ENCODE measurements around the gene EEF1A2.

GRCh38 chr20:63457737-63458136 is 41.1 kb downstream of the EEF1A2 start:
- TF ChIP-seq, protein P1, sequence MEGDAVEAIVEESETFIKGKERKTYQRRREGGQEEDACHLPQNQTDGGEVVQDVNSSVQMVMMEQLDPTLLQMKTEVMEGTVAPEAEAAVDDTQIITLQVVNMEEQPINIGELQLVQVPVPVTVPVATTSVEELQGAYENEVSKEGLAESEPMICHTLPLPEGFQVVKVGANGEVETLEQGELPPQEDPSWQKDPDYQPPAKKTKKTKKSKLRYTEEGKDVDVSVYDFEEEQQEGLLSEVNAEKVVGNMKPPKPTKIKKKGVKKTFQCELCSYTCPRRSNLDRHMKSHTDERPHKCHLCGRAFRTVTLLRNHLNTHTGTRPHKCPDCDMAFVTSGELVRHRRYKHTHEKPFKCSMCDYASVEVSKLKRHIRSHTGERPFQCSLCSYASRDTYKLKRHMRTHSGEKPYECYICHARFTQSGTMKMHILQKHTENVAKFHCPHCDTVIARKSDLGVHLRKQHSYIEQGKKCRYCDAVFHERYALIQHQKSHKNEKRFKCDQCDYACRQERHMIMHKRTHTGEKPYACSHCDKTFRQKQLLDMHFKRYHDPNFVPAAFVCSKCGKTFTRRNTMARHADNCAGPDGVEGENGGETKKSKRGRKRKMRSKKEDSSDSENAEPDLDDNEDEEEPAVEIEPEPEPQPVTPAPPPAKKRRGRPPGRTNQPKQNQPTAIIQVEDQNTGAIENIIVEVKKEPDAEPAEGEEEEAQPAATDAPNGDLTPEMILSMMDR (IDR thresholded peaks at IDR 0.05; ENCODE audit: borderline replicate concordance, extremely low read depth, low read length, poor library complexity, severe bottlenecking): no peak
- no peak for TF ChIP-seq EZH2 (IDR thresholded peaks at IDR 0.05; ENCODE audit: borderline replicate concordance, low read depth, low read length, severe bottlenecking)

All from DND-41 (cell line).